PFSK-1 (cell line): ENCODE results near the gene GLS.

Experiments
- FOXP2 ChIP-seq: optimal IDR thresholded peaks from 2 replicates; pipeline ENCODE3; 2011; ENCODE audit warnings: borderline replicate concordance, control low read depth, inconsistent platforms; ENCODE audit not compliant: insufficient read depth; ENCODE audit errors: extremely low read length, extremely low read depth
- POLR2AphosphoS5 ChIP-seq: IDR thresholded peaks from 2 replicates; pipeline ENCODE4 v1.6.1; 2012; ENCODE audit warnings: low read depth, mild to moderate bottlenecking, control low read depth, low read length, moderate library complexity
- REST ChIP-seq, 2 experiments: IDR thresholded peaks; 2 replicates each; pipeline versions ENCODE4 v1.6.1 to v1.8.0; 2011 to 2012; ENCODE audit warnings: low read depth in 2 of 2, low read length in 2 of 2, control low read depth in 1 of 2, inconsistent platforms in 1 of 2, mild to moderate bottlenecking in 1 of 2, moderate library complexity in 1 of 2; ENCODE audit not compliant: insufficient read depth in 1 of 2
- SIN3A ChIP-seq: IDR thresholded peaks from 2 replicates; pipeline ENCODE4 v1.6.1; 2012; ENCODE audit warnings: mild to moderate bottlenecking, low read length, moderate library complexity, borderline replicate concordance; ENCODE audit not compliant: insufficient read depth
- TAF1 ChIP-seq: IDR thresholded peaks from 2 replicates; pipeline ENCODE4 v1.6.1; 2012; ENCODE audit warnings: low read length, control low read depth, borderline replicate concordance; ENCODE audit not compliant: insufficient read depth

The GLS gene

GRCh38 chr2:190908532-190908931, 27.9 kb downstream of the GLS start:
- TF ChIP-seq FOXP2 (no peak), SIN3A (no peak), TAF1 (no peak), REST (IDR thresholded peaks at IDR 0.05; ENCODE audit: insufficient read depth in 1 of 2, low read depth in 2 of 2, low read length in 2 of 2) (no peak)

GRCh38 chr2:190909680-190910079, 29.1 kb downstream of the GLS start:
- TF ChIP-seq FOXP2 (no peak), SIN3A (no peak), TAF1 (no peak), POLR2AphosphoS5 (no peak), REST (IDR thresholded peaks at IDR 0.05; ENCODE audit: insufficient read depth in 1 of 2, low read depth in 2 of 2, low read length in 2 of 2) (no peak)

- no peak for TF ChIP-seq SIN3A
- no peak for TF ChIP-seq REST (IDR thresholded peaks at IDR 0.05; ENCODE audit: insufficient read depth in 1 of 2, low read depth in 2 of 2, low read length in 2 of 2)
- no peak for TF ChIP-seq POLR2AphosphoS5
- TF ChIP-seq FOXP2: no peak
- TF ChIP-seq TAF1: no peak
Measured at GRCh38 chr2:190910341-190911136, 29.9 kb downstream of the GLS start.

- no peak for TF ChIP-seq REST (IDR thresholded peaks at IDR 0.05; ENCODE audit: insufficient read depth in 1 of 2, low read depth in 2 of 2, low read length in 2 of 2)
- no peak for TF ChIP-seq FOXP2
- no peak for TF ChIP-seq TAF1
- no peak for TF ChIP-seq POLR2AphosphoS5
- no peak for TF ChIP-seq SIN3A
Measured at GRCh38 chr2:190911813-190912212, 31.2 kb downstream of the GLS start.

GRCh38 chr2:190912726-190913125, 32.1 kb downstream of the GLS start:
- TF ChIP-seq FOXP2 (no peak), TAF1 (no peak), SIN3A (no peak), POLR2AphosphoS5 (no peak), REST (IDR thresholded peaks at IDR 0.05; ENCODE audit: insufficient read depth in 1 of 2, low read depth in 2 of 2, low read length in 2 of 2) (no peak)
